Suprapubic skin (tissue), 3 donors: ENCODE measurements around the gene BIRC6.

Experiments
- CTCF ChIP-seq, 2 donors: fragments of 200-600 bp in 1 of 2; fragments of 450-650 bp in 1 of 2; sonication (generic) in 1 of 2; IDR thresholded peaks; one replicate each; pipeline ENCODE4 v1.5.1; 2016 to 2019; ENCODE audit warnings: antibody characterized with exemption in 2 of 2, mild to moderate bottlenecking in 1 of 2, moderate library complexity in 1 of 2
- POLR2A ChIP-seq, 2 donors: fragments of 450-650 bp; IDR thresholded peaks; one replicate each; pipeline ENCODE4 v1.6.1; 2017; ENCODE audit warnings: antibody characterized with exemption in 2 of 2, mild to moderate bottlenecking in 2 of 2, moderate library complexity in 2 of 2

DNA sequence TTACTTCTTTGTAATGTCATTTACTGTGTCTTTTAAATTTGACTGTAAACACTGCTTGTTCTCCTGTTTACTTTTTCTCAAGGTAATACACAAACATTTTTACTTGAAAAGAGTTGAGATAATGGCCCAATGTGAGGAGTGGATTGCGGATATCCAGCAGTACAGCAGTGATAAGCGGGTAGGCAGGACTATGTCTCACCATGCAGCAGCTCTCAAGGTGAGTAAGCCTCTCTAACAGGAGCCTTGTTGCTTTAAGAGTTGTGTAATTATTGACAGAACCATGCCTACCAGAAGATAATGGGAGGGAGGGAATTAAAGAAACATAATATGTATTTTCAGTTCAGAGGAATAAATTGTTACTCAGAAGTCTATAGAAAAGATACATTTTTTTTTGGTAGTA, 254.5 kb downstream of the BIRC6 start:
- TF ChIP-seq POLR2A (IDR thresholded peaks at IDR 0.05) = no peak
- TF ChIP-seq CTCF (IDR thresholded peaks at IDR 0.05) = no peak
